Measurements from ENCODE around the gene FNDC10. TPM values are rescaled to one million over a fixed set of nuclear protein-coding genes. Genes with fewer than 3 reads are reported as not detected.

The FNDC10 gene
- polyA plus RNA-seq, 1 donor: 2.4 TPM

GRCh38 chr1:1628754-1629429 is 29.0 kb upstream of the FNDC10 start:
- DNase-seq: no peak

GRCh38 chr1:1627829-1628753 is 28.2 kb upstream of the FNDC10 start:
- DNase-seq: no peak

- DNase-seq: no peak
Measured at GRCh38 chr1:1627261-1627828, 27.4 kb upstream of the FNDC10 start.

GRCh38 chr1:1626207-1627141 is 26.5 kb upstream of the FNDC10 start:
- no peak for DNase-seq

GRCh38 chr1:1625824-1626206 is 25.9 kb upstream of the FNDC10 start:
- DNase-seq: no peak

- DNase-seq: no peak
Measured at GRCh38 chr1:1625404-1625775, 25.5 kb upstream of the FNDC10 start.

- DNase-seq: no peak
Measured at GRCh38 chr1:1624443-1625403, 24.8 kb upstream of the FNDC10 start.

- no peak for DNase-seq
Measured at GRCh38 chr1:1623631-1624442, 23.9 kb upstream of the FNDC10 start.

- DNase-seq: no peak
Measured at GRCh38 chr1:1623181-1623630, 23.3 kb upstream of the FNDC10 start.

- DNase-seq: no peak
Measured at GRCh38 chr1:1622788-1623094, 22.8 kb upstream of the FNDC10 start.

GRCh38 chr1:1622010-1622787 is 22.3 kb upstream of the FNDC10 start:
- no peak for DNase-seq

GRCh38 chr1:1621173-1622009 is 21.5 kb upstream of the FNDC10 start:
- DNase-seq: no peak

GRCh38 chr1:1620433-1621139 is 20.7 kb upstream of the FNDC10 start:
- DNase-seq: no peak

- DNase-seq: no peak
Measured at GRCh38 chr1:1619917-1620361, 20.0 kb upstream of the FNDC10 start.

GRCh38 chr1:1618396-1619068 is 18.6 kb upstream of the FNDC10 start:
- DNase-seq: no peak

GRCh38 chr1:1617925-1618324 is 18.0 kb upstream of the FNDC10 start:
- DNase-seq: no peak

- no peak for DNase-seq
Measured at GRCh38 chr1:1617516-1617915, 17.6 kb upstream of the FNDC10 start.

Measured in left kidney (tissue), 2 donors.